Adipocyte (in vitro differentiated cells): ENCODE data around the gene MAGI1.
A peak's percentile ranks its signal among the peaks of the same experiment; 100 is the strongest.

Source experiments
- DNase-seq: peaks from one replicate; pipeline ENCODE4 v3.0.0-alpha.2; 2015; ENCODE audit warnings: low read depth
- H3K27me3 ChIP-seq: replicated peaks from 2 replicates; pipeline ENCODE4 v1.7.0; 2013; ENCODE audit warnings: mild to moderate bottlenecking, low read length, moderate library complexity; ENCODE audit not compliant: control insufficient read depth, insufficient read depth
- H3K36me3 ChIP-seq: 2 replicates; pipeline ENCODE4 v1.7.0; 2013; ENCODE audit warnings: low read length, mild to moderate bottlenecking, moderate library complexity; ENCODE audit not compliant: control insufficient read depth, insufficient read depth, severe bottlenecking
- H3K4me1 ChIP-seq: 2 replicates; pipeline ENCODE4 v1.7.0; 2013; ENCODE audit warnings: mild to moderate bottlenecking, low read length, moderate library complexity; ENCODE audit not compliant: control insufficient read depth, insufficient read depth
- H3K4me3 ChIP-seq: 2 replicates; pipeline ENCODE4 v1.7.0; 2013; ENCODE audit warnings: mild to moderate bottlenecking, low read length, moderate library complexity
- H3K9ac ChIP-seq: 2 replicates; pipeline ENCODE4 v1.7.0; 2013; ENCODE audit warnings: mild to moderate bottlenecking, low read length, moderate library complexity
- H3K9me3 ChIP-seq: 2 replicates; pipeline ENCODE4 v1.7.0; 2013; ENCODE audit warnings: mild to moderate bottlenecking, low read length, moderate library complexity; ENCODE audit not compliant: control insufficient read depth

Gene MAGI1

DNA sequence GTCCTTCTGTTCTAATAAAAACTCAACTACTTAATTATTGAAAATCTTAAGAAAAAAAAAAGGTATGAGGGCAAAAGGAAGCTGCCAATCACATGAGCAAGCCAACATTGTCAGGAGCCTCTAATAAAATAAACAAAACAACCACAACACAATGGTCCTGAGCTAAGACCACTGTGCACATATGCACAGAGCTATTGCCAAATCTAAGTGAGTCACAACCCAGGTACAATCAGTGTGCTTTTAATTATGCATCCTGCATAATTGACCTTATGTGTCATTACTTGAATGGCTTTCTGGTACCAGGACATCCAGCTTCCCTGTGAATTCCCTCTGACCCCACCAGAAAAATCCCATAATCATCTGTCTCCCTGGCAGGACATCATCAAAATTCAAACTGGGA is 639.8 kb downstream of the MAGI1 start:
- no peak overlapping the region for H3K4me3 ChIP-seq
- no peak for DNase-seq
- H3K4me1 ChIP-seq = peaks cover 18% of the 10 kb centered on the region
- H3K9me3 ChIP-seq = no peaks in the 10 kb centered on the region
- no peaks in the 10 kb centered on the region for H3K36me3 ChIP-seq
- no peaks in the 10 kb centered on the region for H3K27me3 ChIP-seq
- H3K9ac ChIP-seq = no peak overlapping the region

DNA sequence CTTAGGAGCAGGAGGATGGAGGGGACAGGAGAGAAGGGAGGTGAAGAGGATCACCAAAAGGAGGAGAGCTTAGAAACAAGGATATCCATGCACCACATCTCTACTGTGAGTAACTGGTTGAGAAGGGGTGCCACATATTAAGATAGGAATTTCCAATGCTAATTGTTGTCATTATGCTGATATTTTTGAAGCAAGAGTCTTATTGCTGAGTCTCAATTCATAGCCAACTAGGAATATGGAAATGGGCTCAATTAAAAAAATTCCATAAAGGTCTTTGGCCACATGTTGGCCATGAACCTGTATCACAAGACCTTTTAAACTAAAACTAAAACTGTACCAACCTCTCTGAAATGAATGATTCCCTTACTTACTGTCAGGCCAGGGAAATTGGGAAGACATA is 642.6 kb downstream of the MAGI1 start:
- DNase-seq = no peak
- Histone ChIP-seq H3K9me3 (no peaks in the 10 kb centered on the region), H3K27me3 (no peaks in the 10 kb centered on the region), H3K4me1 (no peaks in the 10 kb centered on the region), H3K4me3 (no peak overlapping the region), H3K36me3 (peaks cover 13% of the 10 kb centered on the region), H3K9ac (no peak overlapping the region)

GRCh38 chr3:65391068-65391467 is 647.6 kb downstream of the MAGI1 start:
- no peaks in the 10 kb centered on the region for H3K9me3 ChIP-seq
- H3K36me3 ChIP-seq = peaks cover 29% of the 10 kb centered on the region
- H3K4me3 ChIP-seq = no peak overlapping the region
- H3K4me1 ChIP-seq = no peaks in the 10 kb centered on the region
- H3K27me3 ChIP-seq = no peaks in the 10 kb centered on the region
- no peak for DNase-seq
- no peak overlapping the region for H3K9ac ChIP-seq

GRCh38 chr3:65385805-65386204 is 652.9 kb downstream of the MAGI1 start:
- DNase-seq = no peak
- Histone ChIP-seq H3K27me3 (no peaks in the 10 kb centered on the region), H3K36me3 (peaks cover 52% of the 10 kb centered on the region), H3K9ac (no peak overlapping the region), H3K9me3 (no peaks in the 10 kb centered on the region), H3K4me3 (no peak overlapping the region), H3K4me1 (no peaks in the 10 kb centered on the region)

DNA sequence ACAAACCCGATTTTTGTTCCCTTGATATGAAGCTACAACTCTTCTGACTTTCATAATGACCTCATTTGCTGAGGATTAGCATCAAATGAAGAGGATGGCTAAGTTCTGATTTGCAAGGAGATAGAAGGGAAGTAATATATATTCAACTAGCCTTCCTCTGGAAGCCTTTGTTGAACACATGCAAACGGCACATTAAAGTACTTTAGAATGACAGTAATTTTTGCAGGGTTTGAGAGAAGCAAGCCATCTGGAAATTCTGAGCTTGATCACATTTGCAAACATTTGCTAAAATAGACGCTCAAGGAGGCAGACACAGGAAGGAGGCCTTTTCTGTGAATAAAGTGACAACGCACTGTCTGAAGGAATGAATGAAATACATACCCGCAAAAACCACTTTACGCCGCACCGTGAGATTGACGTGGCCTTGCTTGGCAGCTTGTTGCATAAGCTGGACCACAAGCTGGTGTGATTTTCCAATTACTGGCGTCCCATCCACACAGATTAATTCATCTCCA is 657.2 kb downstream of the MAGI1 start:
- Histone ChIP-seq H3K4me1 (no peaks in the 10 kb centered on the region), H3K27me3 (no peaks in the 10 kb centered on the region), H3K36me3 (peaks cover 67% of the 10 kb centered on the region), H3K9me3 (no peaks in the 10 kb centered on the region), H3K4me3 (no peak overlapping the region), H3K9ac (no peak overlapping the region)
- DNase-seq = no peak

- no peaks in the 10 kb centered on the region for H3K4me1 ChIP-seq
- H3K4me3 ChIP-seq = no peak overlapping the region
- no peaks in the 10 kb centered on the region for H3K9me3 ChIP-seq
- DNase-seq = no peak
- H3K9ac ChIP-seq = no peak overlapping the region
- H3K36me3 ChIP-seq = peaks cover 68% of the 10 kb centered on the region
- H3K27me3 ChIP-seq = no peaks in the 10 kb centered on the region
Measured at GRCh38 chr3:65379223-65379622, 659.5 kb downstream of the MAGI1 start.

DNA sequence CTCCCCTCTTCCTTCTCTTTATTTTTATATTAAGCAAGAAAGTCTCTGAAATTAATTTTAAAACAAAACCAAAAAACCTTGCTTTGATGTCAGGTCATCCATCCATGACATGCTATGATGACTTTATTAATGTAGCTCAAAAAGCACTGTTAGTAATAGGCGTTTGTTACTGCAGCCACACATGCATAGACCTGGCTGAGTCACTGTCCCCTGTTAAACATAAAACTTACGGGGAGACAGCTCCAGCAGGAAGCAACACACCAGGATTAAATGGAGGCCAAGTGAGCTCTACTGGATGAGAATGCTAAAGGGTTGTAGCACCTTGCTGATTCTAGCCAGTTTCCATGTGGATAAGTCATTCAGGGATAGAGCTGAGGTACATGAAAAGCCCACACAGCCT is 661.1 kb downstream of the MAGI1 start:
- no peaks in the 10 kb centered on the region for H3K9me3 ChIP-seq
- no peak overlapping the region for H3K4me3 ChIP-seq
- no peak for DNase-seq
- H3K36me3 ChIP-seq = peaks cover 52% of the 10 kb centered on the region
- H3K27me3 ChIP-seq = no peaks in the 10 kb centered on the region
- H3K4me1 ChIP-seq = no peaks in the 10 kb centered on the region
- H3K9ac ChIP-seq = no peak overlapping the region

GRCh38 chr3:65376426-65376825 is 662.3 kb downstream of the MAGI1 start:
- Histone ChIP-seq H3K9ac (no peak overlapping the region), H3K4me1 (no peaks in the 10 kb centered on the region), H3K9me3 (no peaks in the 10 kb centered on the region), H3K27me3 (no peaks in the 10 kb centered on the region), H3K4me3 (no peak overlapping the region), H3K36me3 (peaks cover 43% of the 10 kb centered on the region)
- DNase-seq = peak; percentile 1

DNA sequence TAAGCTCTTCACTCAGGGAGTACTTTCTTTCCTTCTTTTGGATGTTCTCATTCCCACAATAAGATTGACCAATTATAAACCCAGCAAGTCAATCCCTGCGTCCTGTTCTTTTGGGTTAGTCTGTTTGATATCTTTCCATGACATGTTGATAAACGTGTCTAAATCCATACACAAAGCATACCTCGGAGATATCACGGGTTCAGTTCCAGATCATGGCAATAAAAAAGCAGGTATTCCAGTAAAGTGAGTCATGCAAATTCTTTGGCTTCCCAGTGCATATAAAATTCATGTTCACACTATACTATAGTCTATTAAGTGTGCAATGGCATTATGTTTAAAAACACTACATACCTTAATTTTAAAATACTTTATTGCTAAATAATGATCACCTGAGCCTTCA is 667.7 kb downstream of the MAGI1 start:
- Histone ChIP-seq H3K36me3 (peaks cover 6% of the 10 kb centered on the region), H3K4me3 (no peak overlapping the region), H3K9ac (no peak overlapping the region), H3K9me3 (no peaks in the 10 kb centered on the region), H3K4me1 (no peaks in the 10 kb centered on the region), H3K27me3 (no peaks in the 10 kb centered on the region)
- DNase-seq = no peak

GRCh38 chr3:65368866-65369265 is 669.9 kb downstream of the MAGI1 start:
- DNase-seq = no peak
- no peaks in the 10 kb centered on the region for H3K9me3 ChIP-seq
- no peaks in the 10 kb centered on the region for H3K4me1 ChIP-seq
- H3K27me3 ChIP-seq = no peaks in the 10 kb centered on the region
- H3K9ac ChIP-seq = no peak overlapping the region
- H3K4me3 ChIP-seq = no peak overlapping the region
- peaks cover 7% of the 10 kb centered on the region for H3K36me3 ChIP-seq

DNA sequence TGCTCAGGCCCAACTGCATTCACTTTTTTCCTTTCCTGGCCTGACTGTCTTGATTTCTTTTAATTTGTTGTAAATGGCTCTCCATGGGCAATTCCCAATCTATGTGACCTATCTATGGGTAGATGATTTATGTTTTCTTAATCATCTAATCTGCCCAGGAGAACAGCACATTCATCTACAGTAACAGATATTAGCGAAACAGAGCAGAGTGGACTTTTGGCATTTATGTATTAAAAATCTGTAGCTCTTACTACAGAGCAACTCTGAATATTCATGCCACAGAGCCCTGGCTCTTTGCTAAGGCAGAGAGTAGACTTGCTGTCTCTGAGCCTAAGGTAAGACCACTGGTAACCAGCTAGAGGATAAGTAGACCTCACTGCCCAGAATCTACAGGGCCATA is 676.0 kb downstream of the MAGI1 start:
- Histone ChIP-seq H3K27me3 (no peaks in the 10 kb centered on the region), H3K4me3 (no peak overlapping the region), H3K9me3 (peaks cover 7% of the 10 kb centered on the region), H3K4me1 (no peaks in the 10 kb centered on the region), H3K36me3 (peaks cover 57% of the 10 kb centered on the region), H3K9ac (no peak overlapping the region)
- no peak for DNase-seq

- Histone ChIP-seq H3K9ac (no peak overlapping the region), H3K4me1 (peaks cover 7% of the 10 kb centered on the region), H3K4me3 (no peak overlapping the region), H3K9me3 (peaks cover 7% of the 10 kb centered on the region), H3K27me3 (no peaks in the 10 kb centered on the region), H3K36me3 (peaks cover 57% of the 10 kb centered on the region)
- no peak for DNase-seq
Measured at GRCh38 chr3:65361448-65361847, 677.3 kb downstream of the MAGI1 start.
